HCT116 (cell line): Measurements from ENCODE around the gene NOXRED1. TPM values are rescaled to one million over a fixed set of nuclear protein-coding genes. Genes with fewer than 3 reads are reported as not detected.

Experiments
- ATAC-seq: fragments of 200-7000 bp; cut with Tn5 transposase; 2 replicates; pipeline ENCODE4 v1.9.1; 2020; ENCODE audit warnings: mild to moderate bottlenecking, moderate library complexity
- BruUV-seq: library from RNA; stranded (reverse); fragments of 400-500 nt; replicated peaks from 2 replicates; lab custom pipeline; 2021; lab: Mats Ljungman, UMichigan
- CTCF ChIA-PET: fragments of 300-600 bp; sonication (Branson Sonifier 250); formaldehyde crosslinking; loops from one replicate; lab custom pipeline; 2021; ENCODE audit warnings: antibody characterized with exemption; lab: Charles Lee
- POLR2A ChIA-PET: fragments of 300-600, 350-600 bp; sonication (Branson Sonifier 250); formaldehyde crosslinking; loops from one replicate; lab custom pipeline; 2021; ENCODE audit warnings: antibody characterized with exemption; lab: Charles Lee
- RAD21 ChIA-PET, 2 experiments: fragments of 300-600 bp; sonication (Branson Sonifier 250); formaldehyde crosslinking; loops; one replicate each; lab custom pipeline; 2023; ENCODE audit warnings: low total read pairs in 2 of 2; ENCODE audit not compliant: uncharacterized antibody in 2 of 2, unreplicated experiment in 2 of 2, low non-redundant PET in 1 of 2; lab: Charles Lee
- DNase-seq: peaks from one replicate; pipeline ENCODE4 v3.0.0-alpha.2; 2010; ENCODE audit warnings: low read depth, low spot score
- H2AFZ ChIP-seq: fragments of 200-600 bp; shearing (Covaris generic), sonication (generic); 2 replicates; pipeline ENCODE4 v1.6.1; 2017; ENCODE audit warnings: low read depth, mixed run types, mixed read lengths, antibody characterized with exemption, low read length; ENCODE audit not compliant: poor library complexity, severe bottlenecking
- H3K27ac ChIP-seq: 2 replicates; pipeline ENCODE4 v1.5.1; 2012; ENCODE audit warnings: low read depth, low read length
- H3K27me3 ChIP-seq: fragments of 200-600 bp; sonication (generic); 2 replicates; pipeline ENCODE4 v1.6.1; 2016; ENCODE audit warnings: mixed run types, low read length, mixed read lengths; ENCODE audit not compliant: insufficient read depth
- H3K36me3 ChIP-seq, 2 experiments: fragments of 200-500 bp in 1 of 2; fragments of 200-600 bp in 1 of 2; sonication (Bioruptor generic) in 1 of 2; sonication (generic) in 1 of 2; 2 replicates each; pipeline versions ENCODE4 v1.5.1 to v1.6.1; 2014 to 2016; ENCODE audit warnings: low read length in 2 of 2, inconsistent platforms in 1 of 2, mixed read lengths in 1 of 2, mixed run types in 1 of 2; ENCODE audit not compliant: insufficient read depth in 2 of 2, control insufficient read depth in 1 of 2
- H3K4me1 ChIP-seq, 2 experiments: fragments of 200-600 bp in 1 of 2; sonication (generic) in 1 of 2; 2 replicates each; pipeline versions ENCODE4 v1.5.1 to v1.6.1; 2012 to 2017; ENCODE audit warnings: low read length in 2 of 2, inconsistent platforms in 1 of 2, mild to moderate bottlenecking in 1 of 2, mixed read lengths in 1 of 2, mixed run types in 1 of 2, moderate library complexity in 1 of 2; ENCODE audit not compliant: insufficient read depth in 2 of 2, control insufficient read depth in 1 of 2
- H3K4me2 ChIP-seq: fragments of 200-600 bp; sonication (generic); 2 replicates; pipeline ENCODE4 v1.6.1; 2017; ENCODE audit warnings: mixed run types, low read length, mixed read lengths
- H3K4me3 ChIP-seq, 2 experiments: fragments of 200-600 bp in 1 of 2; sonication (generic) in 1 of 2; replicated peaks in 1 of 2; 2 replicates each; pipeline ENCODE4 v1.5.1; 2011 to 2016; ENCODE audit warnings: low read length in 2 of 2, control low read depth in 1 of 2, low read depth in 1 of 2, mild to moderate bottlenecking in 1 of 2, mixed read lengths in 1 of 2, mixed run types in 1 of 2
- H3K79me2 ChIP-seq: fragments of 200-600 bp; sonication (generic); 2 replicates; pipeline ENCODE4 v1.6.1; 2017; ENCODE audit warnings: mild to moderate bottlenecking, mixed run types, low read length, moderate library complexity, mixed read lengths; ENCODE audit not compliant: insufficient read depth
- H3K9ac ChIP-seq: fragments of 200-600 bp; sonication (generic); 2 replicates; pipeline ENCODE4 v1.6.1; 2016; ENCODE audit warnings: low read length, mixed read lengths
- H3K9me2 ChIP-seq: fragments of 200-600 bp; sonication (generic), shearing (Covaris generic); 2 replicates; pipeline ENCODE4 v1.6.1; 2017; ENCODE audit warnings: mixed run types, mild to moderate bottlenecking, moderate library complexity; ENCODE audit not compliant: insufficient read depth
- H3K9me3 ChIP-seq, 2 experiments: fragments of 200-500 bp in 1 of 2; fragments of 200-600 bp in 1 of 2; sonication (Bioruptor generic) in 1 of 2; sonication (generic) in 1 of 2; 2 replicates each; pipeline ENCODE4 v1.6.1; 2014 to 2017; ENCODE audit warnings: low read length in 2 of 2, mixed read lengths in 2 of 2, inconsistent platforms in 1 of 2, low read depth in 1 of 2, mild to moderate bottlenecking in 1 of 2, mixed run types in 1 of 2, moderate library complexity in 1 of 2; ENCODE audit not compliant: control insufficient read depth in 1 of 2, insufficient read depth in 1 of 2
- H4K20me1 ChIP-seq: fragments of 200-600 bp; sonication (generic), shearing (Covaris generic); 2 replicates; pipeline ENCODE4 v1.6.1; 2017; ENCODE audit warnings: mixed run types, mild to moderate bottlenecking, moderate library complexity; ENCODE audit not compliant: insufficient read depth
- CBX3 ChIP-seq: IDR thresholded peaks from 2 replicates; pipeline ENCODE4 v1.6.1; 2012; ENCODE audit warnings: low read depth
- CEBPB ChIP-seq: IDR thresholded peaks from 2 replicates; pipeline ENCODE4 v1.6.1; 2012; ENCODE audit warnings: low read depth
- EGR1 ChIP-seq: IDR thresholded peaks from 2 replicates; pipeline ENCODE4 v1.6.1; 2012; ENCODE audit warnings: low read depth
- ELF1 ChIP-seq: IDR thresholded peaks from 2 replicates; pipeline ENCODE4 v1.6.1; 2012; ENCODE audit warnings: low read depth, borderline replicate concordance
- EZH2 ChIP-seq: fragments of 200-600 bp; sonication (generic); IDR thresholded peaks from 2 replicates; pipeline ENCODE4 v1.6.1; 2017; ENCODE audit warnings: antibody characterized with exemption, mixed run types
- JUND ChIP-seq: IDR thresholded peaks from 2 replicates; pipeline ENCODE4 v1.6.1; 2012
- MAX ChIP-seq: IDR thresholded peaks from 2 replicates; pipeline ENCODE4 v1.6.1; 2012
- POLR2AphosphoS5 ChIP-seq: IDR thresholded peaks from 2 replicates; pipeline ENCODE4 v1.6.1; 2011; ENCODE audit warnings: mild to moderate bottlenecking, low read depth, low read length, moderate library complexity
- REST ChIP-seq: IDR thresholded peaks from 2 replicates; pipeline ENCODE4 v1.6.1; 2012; ENCODE audit warnings: low read depth
- SP1 ChIP-seq: IDR thresholded peaks from 2 replicates; pipeline ENCODE4 v1.6.1; 2012; ENCODE audit warnings: low read depth
- TCF7L2 ChIP-seq: IDR thresholded peaks from 2 replicates; pipeline ENCODE4 v1.7.0; 2011; ENCODE audit warnings: borderline replicate concordance, inconsistent platforms; ENCODE audit not compliant: insufficient read depth, insufficient read length; ENCODE audit errors: extremely low read depth
- intact Hi-C: fragments of 100-400 bp; cut with micrococcal nuclease; formaldehyde crosslinking; loops from 2 replicates; pipeline ENCODE4 v1.10.0; 2022
- total RNA-seq: library from RNA; stranded (reverse); gene quantifications from one replicate; pipeline ENCODE4 v1.2.1, GENCODE V29; 2021; ENCODE audit not compliant: unreplicated experiment

NOXRED1 gene
- total RNA-seq, 1 experiment from 2014 or later, result 0.66 TPM

- no peak for DNase-seq
- peaks cover 22 to 48% of the 10 kb centered on the region in 2 experiments; a peak in 3 of 4 replicates for H3K36me3 ChIP-seq
- BruUV-seq, result no TSS peak
Observed at GRCh38 chr14:77426396-77426795, 3.1 kb upstream of the NOXRED1 start.

GRCh38 chr14:77424862-77425261, 1.5 kb upstream of the NOXRED1 start:
- H3K4me1 ChIP-seq, result no peaks in the 10 kb centered on the region
- ChIA-PET RAD21 (no interaction called here), CTCF (no interaction called here), POLR2A (no interaction called here)
- TF ChIP-seq REST, result no peak
- no peak for TF ChIP-seq MAX
- TF ChIP-seq JUND, result no peak
- no peak for TF ChIP-seq CBX3
- TF ChIP-seq CEBPB, result no peak
- TF ChIP-seq ELF1, result no peak
- TF ChIP-seq TCF7L2, result no peak
- no peak for TF ChIP-seq EZH2
- no peak for TF ChIP-seq SP1
- no peak overlapping the region for H3K9ac ChIP-seq
- no peak for DNase-seq
- no peak for ATAC-seq
- no peak overlapping the region for H3K4me3 ChIP-seq
- H3K79me2 ChIP-seq, result no peaks in the 10 kb centered on the region
- no peak overlapping the region for H3K27ac ChIP-seq
- H3K4me2 ChIP-seq, result no peak overlapping the region
- H4K20me1 ChIP-seq, result no peaks in the 10 kb centered on the region
- intact Hi-C loops, result no loop called here
- no peaks in the 10 kb centered on the region for H3K9me2 ChIP-seq
- H3K36me3 ChIP-seq, result peaks cover 22 to 43% of the 10 kb centered on the region in 2 experiments; a peak in 3 of 4 replicates
- no peak overlapping the region for H2AFZ ChIP-seq
- H3K9me3 ChIP-seq, result no peaks in the 10 kb centered on the region
- no peaks in the 10 kb centered on the region for H3K27me3 ChIP-seq
- no TSS peak for BruUV-seq

More at GRCh38 chr14:77426396-77426795, 3.1 kb upstream of the NOXRED1 start:
- no peaks in the 10 kb centered on the region for H4K20me1 ChIP-seq
- TF ChIP-seq SP1 (no peak), POLR2AphosphoS5 (no peak), EZH2 (no peak), EGR1 (no peak)
- TF ChIP-seq, all 23 proteins: peak for 0
- CTCF ChIA-PET, result no interaction called here
- H3K27me3 ChIP-seq, result no peaks in the 10 kb centered on the region
- H2AFZ ChIP-seq, result no peak overlapping the region
- no peak overlapping the region for H3K4me2 ChIP-seq
- intact Hi-C loops, result no loop called here
- no peaks in the 10 kb centered on the region for H3K9me2 ChIP-seq
- H3K4me3 ChIP-seq, result no peak overlapping the region
- H3K9me3 ChIP-seq, result no peaks in the 10 kb centered on the region
- H3K4me1 ChIP-seq, result no peaks in the 10 kb centered on the region
- no peak overlapping the region for H3K27ac ChIP-seq
- no peaks in the 10 kb centered on the region for H3K79me2 ChIP-seq
- RAD21 ChIA-PET, result no interaction called here
- ATAC-seq, result no peak
- POLR2A ChIA-PET, result no interaction called here
- no peak overlapping the region for H3K9ac ChIP-seq
